GM19395 (cell line): ENCODE measurements around the gene DTNA.

Experiments
- ATAC-seq: cut with Tn5 transposase; IDR thresholded peaks from one replicate; pipeline ENCODE4 v1.9.1; 2021; ENCODE audit warnings: mild to moderate bottlenecking, moderate library complexity; ENCODE audit not compliant: unreplicated experiment

DTNA gene

DNA sequence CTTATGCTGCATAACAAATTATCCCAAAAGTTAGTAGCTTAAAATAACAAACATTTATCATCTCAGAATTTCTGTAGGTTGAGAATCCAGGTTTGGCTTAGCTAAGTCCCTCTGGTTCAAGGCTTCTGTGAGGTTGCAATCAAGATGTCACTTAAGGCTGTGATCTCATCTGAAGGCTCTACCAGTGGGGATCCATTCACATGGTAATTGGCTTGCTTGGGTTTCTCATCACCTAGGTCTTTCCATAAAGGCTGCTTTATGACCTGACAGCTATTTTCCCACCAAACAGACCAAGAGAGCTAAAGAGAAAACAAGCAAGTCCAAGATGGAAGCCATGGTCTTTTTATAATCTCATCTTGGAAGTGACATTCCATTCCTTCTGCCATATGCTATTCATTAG is 137.3 kb downstream of the DTNA start:
- ATAC-seq: no peak

DNA sequence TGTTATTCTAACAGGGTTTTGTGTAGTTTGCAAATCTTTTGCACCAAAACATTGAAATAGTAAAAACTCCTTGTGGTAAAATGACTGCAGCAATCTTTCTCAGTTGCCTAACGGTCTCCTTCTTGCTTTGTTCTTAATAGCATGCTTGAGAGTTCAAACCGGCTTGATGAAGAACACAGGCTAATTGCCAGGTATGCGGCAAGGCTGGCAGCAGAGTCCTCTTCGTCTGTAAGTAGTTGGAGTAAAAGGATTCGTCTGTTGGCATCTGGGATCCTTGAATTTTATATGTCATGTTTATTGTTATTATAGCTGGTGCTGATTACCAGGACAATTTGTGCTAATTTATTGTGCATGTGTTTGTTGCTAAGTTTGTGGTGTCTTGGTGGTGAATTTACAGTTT is 138.1 kb downstream of the DTNA start:
- ATAC-seq: no peak

DNA sequence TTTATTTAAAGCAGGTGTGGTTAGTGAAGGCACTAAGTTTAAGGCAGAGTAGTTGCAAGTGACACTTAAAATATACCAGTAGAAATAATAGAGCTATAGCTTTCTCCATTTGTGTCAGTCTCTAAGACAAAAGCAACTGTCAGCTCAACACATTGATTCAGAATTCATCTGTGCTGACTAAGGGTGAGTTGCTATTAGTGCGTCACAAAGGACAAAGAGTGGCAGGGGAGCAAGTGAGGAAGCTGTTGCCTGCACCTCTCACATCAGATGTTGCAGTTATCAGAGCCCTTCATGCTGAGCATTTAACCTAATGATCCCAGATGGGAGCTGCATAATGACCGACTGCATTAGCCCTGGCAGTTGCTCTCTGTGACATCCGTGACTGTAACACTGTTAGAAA is 138.6 kb downstream of the DTNA start:
- no peak for ATAC-seq

DNA sequence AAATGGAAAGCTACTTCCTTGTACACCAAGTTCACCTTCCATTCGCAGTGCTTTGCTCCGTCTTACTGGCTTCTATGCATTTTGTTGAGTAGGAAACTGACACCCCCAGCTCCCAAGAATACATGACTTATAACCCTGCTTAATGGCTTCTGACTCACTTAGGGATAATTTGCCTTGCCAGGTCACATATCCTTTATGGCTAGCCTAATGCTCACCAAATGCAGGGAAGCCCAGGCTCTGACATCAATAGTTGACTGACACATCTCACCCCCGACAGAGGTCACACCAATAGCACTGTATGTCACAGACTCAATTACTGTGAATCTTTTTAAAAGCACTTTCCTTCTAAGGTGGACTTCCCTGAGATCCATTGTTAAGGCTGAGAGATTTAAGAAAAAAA is 147.2 kb downstream of the DTNA start:
- ATAC-seq: no peak

DNA sequence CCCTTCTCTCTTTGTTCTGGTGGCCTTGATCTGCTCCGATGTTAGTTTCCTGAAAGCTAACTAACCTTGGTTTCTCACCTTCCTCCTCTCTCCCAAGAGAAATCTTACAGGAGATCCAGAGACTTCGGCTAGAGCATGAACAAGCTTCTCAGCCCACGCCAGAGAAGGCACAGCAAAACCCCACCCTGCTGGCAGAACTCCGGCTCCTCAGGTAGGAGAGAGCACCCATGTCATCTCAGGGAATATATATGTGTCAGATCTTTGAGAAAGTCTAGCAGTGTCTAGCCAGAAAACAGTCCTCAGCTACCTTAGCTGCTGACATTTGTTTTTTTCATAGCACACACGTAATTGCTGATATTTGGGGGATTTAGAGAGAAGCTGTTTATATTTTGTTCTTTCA is 148.1 kb downstream of the DTNA start:
- no peak for ATAC-seq

DNA sequence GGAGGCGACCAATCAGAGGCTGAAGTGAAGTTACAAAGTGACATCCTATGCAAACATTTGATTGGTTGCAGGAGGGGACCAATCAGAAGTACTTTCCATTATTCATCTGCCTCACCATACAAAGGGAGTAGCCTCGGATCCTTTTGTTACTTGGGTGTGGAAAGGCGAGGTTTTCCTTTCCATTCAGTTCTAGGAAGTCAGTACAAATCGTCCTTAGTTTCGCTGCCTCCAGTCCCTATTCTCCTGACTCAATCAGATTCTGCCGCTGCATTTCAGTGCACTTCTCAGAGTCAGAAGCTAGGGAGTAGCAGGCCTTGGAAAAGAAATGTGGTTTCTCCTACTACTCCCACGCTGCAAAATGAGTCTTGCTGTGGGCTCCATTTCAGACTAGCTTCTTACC is 149.4 kb downstream of the DTNA start:
- no peak for ATAC-seq

DNA sequence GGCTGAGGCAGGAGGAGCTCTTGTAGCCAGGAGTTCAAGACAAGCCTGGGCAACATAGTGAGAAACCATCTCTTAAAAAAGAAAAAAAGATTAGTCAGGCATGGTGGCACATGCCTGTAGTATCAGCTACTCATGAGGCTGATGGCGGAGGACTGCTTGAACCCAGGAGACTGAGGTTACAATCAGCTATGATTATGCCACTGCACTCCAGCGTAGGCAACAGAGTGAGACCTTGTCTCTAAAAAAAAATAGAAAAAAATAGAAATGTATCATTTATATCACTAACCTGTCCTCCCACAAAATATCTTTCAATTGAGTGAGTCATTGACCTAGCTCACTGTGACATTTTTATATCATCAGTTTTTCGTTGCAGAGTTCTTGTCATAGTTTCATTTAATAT is 152.5 kb downstream of the DTNA start:
- ATAC-seq: no peak

DNA sequence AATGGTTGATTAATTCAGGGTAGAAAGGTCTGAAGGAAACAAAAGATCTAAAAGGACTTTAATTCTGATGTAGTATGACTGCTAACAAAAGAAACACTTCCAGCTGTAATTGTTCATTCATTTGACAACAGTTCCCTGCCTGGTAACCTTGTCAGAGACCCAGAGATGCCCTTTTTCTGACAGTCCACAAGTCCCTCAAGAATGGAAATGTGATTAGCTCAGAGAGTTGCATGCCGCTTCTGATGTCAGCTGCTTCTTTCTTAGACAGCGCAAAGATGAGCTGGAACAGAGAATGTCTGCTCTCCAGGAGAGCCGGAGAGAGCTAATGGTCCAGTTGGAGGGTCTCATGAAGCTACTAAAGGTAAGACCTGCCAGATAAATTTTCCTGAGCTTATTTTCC is 153.6 kb downstream of the DTNA start:
- no peak for ATAC-seq

DNA sequence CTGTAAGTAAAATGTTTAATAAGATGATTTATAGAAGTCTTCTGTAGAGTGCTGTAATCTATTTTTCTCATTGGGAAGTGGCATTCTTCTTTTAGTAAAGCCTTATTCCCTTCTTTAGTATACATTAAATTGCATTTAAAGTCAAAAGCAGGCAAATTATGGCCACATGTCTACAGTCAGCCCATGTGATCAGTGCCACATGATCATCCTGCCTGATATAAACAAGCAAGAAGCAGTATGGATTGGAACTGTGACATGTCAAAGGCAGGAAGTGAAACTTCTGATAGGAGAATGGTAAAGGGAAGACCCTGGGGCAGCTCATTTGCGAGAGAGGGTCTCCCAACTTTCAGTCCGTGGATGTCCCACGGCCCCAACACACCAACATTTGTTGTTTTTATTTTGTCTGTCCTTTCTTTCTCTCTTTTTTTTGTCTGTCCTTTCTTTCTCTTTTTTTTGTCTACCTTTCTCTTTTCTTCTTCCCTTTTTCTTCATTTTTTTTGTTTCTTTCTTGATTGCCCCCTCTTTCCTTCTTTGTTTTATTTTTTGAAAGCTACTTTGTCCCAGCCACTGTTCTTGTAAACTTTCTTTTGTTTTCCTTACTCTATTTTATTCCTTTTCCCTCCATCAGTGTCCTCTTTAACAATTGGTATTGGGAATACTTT is 154.9 kb downstream of the DTNA start:
- no peak for ATAC-seq

DNA sequence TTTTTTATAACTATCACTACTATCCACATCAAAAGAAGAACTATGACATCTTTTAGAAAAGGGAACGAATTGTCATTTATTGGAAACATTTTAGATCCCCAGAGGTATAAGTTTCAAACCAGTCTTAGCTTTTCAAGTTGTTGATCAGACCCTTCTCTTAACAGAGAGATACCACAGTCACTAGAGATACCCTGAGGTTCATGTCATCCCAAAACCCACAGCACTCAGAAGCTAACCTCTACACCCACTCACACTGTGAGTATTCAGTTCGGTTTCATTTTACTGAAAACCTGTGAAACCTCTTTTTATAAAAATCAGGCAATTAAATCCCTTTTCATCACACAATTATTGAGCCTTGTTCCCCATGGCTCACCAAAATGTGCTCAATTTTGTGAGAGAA is 156.2 kb downstream of the DTNA start:
- ATAC-seq: no peak

DNA sequence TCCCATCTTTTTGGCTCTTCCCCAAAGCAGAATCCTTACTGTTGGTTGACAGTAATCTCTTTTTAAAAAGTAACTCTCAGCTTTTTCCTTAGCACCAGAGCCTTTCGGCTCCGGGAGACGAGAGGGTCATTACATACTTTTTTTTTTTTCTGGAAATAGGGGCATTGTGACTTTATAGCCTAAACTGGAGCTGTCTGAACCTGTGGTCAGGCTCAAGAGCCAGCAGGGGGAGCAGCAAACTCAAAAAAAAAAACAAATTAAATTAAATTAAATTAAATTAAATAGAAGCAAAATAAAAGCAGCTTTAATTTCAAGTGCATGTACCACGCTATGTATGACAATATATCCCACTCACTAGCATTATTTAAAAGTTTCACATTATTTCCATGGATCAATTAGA is 156.6 kb downstream of the DTNA start:
- ATAC-seq: no peak

DNA sequence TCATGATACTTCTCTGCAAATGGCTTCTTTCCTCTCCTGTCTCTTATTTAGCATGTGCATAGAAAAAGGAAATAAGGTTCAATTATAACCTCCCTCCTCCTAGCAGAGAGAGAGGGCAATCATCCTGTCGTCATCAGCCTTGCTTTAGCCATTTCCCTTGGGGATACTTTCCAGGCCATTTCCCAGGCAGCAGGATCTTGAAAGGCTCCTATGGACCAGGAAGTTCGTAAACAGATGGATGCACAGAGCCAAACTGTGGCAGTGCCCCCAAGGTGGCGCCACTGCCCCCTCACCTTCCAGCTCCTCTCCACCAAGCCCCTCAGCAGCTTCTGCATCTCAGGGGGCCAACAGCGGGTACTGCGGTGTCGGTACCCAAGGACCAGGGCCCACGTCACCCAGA is 157.4 kb downstream of the DTNA start:
- ATAC-seq: no peak

DNA sequence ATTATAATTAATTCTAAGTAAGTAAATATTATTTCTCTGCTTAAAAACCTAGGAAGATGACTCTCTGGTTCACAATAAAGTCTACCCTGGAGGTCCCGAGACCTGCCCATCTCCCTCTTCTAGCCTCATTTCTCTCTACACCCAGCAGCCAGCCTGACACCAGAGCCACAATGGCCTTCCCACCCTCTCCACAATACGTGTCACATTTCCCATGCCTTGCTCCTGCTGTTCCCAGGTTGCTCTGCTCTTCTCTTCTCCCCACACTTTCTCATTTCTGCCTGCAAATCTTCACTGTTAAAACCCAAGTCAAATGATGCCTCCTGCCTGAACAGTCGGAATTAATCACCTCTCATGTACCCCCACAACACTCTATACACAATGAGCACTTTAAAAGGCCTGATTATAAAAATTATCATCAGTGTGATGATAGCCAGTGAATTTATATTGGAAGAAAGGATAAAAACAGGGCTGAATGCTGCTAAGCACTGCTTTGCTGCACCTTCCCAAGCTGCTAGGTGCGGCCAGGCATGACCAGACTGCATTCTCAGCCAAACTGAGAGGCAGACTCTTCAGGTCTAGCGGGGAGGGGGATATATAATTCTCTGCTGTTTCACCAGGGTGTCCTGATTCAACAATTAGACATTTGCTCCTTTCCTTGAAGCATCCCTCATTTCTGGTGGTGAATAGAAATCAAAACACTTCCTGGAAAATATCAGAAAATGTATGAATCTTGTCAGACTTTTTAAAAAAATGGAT is 160.6 kb downstream of the DTNA start:
- ATAC-seq: no peak

DNA sequence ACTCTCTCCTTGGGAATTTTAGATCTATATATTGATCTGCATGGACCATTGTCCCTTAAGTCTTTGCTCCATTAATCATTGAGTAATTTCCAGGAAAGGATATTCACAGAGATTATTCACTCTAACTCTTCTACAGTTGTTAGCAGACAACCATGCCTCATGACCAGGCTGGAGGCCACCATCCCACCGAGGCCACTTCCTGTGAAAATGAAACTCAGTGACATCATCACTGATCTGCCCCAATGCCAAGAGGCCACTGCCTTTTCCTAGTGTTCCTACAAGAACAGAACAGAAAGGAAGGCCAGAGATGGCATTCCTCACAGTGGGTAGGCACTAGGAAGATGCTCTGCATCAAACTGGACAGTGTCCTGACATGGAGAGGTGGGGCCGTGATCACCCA is 161.3 kb downstream of the DTNA start:
- ATAC-seq: no peak

DNA sequence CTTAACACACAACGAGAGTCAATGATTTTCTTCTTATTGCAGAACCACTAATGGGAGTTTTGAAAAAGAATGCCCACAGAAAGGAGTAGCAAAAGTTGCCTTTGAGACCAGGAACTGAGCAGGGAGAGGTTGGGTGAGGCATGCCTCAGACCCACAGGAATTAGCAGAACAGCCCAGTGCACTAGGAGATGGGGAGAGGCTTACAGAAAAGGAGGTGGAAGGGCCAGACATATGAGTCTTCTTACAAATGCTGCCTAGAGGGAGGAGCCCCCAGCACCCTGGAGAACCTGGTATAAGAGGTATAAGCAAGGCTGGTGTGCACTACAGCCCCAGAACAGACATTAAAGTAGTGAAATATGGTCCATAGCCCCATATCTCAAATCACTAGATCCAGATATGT is 162.0 kb downstream of the DTNA start:
- ATAC-seq: no peak

DNA sequence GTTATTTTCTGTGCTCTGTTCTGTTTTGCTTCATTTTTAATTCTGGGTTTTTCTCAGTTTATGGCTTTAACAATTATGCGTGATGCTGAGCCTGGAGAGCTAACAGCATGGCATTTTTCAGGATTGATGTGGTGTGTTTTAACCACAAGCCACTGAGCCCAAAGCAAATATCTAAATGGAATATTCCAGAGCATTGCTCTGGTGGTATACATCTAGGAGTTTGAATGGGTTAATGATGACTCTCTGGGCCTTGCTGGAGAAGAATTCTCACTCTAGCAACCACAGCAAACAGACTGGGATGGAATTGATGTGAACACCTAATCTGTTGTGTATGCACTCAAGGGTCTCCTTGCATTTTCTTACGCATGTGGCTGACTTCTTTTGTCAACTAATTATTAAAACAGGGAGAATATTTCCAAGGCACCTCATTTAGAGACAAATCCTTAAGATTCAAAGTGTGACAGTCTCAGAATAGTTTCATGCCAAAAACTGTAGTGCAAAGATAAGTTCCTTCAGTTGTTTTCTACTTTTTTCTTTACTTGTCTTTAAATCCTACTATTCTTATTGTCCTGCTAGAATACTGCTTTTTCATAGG is 164.0 kb downstream of the DTNA start:
- ATAC-seq: no peak

DNA sequence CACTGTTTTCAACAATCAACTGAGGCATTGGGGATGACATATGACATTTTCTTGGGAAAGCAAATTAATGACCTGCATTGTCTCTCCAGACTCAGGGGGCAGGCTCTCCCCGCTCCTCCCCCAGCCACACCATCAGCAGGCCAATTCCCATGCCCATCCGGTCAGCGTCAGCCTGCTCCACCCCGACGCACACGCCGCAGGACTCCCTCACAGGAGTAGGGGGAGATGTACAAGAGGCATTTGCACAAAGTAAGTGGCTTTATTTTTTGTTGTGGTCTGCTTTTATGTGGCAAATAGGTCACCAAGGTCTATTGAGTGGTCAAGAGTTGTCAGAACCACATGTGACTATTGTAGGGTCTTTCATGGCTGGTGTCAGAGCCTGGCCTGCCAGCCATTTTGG is 165.1 kb downstream of the DTNA start:
- no peak for ATAC-seq

DNA sequence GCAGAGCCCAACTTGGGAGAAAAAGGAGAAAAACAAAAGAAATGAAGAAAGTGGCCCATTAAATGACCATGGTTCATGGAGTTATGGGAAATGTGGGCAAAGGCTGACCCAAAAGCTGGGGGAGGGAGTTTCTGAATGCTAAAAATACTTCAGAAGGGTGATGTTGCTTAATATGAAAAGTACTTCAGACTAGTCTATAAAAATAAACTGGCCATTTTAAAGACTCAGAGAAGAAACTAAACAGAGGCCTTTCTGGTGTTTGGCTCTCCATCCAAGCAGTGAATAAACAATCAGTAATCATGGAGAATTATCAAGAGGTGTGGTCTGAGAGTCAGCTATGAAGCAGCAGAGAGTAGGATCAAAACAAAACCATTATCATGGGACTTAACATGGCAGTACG is 170.3 kb downstream of the DTNA start:
- no peak for ATAC-seq

DNA sequence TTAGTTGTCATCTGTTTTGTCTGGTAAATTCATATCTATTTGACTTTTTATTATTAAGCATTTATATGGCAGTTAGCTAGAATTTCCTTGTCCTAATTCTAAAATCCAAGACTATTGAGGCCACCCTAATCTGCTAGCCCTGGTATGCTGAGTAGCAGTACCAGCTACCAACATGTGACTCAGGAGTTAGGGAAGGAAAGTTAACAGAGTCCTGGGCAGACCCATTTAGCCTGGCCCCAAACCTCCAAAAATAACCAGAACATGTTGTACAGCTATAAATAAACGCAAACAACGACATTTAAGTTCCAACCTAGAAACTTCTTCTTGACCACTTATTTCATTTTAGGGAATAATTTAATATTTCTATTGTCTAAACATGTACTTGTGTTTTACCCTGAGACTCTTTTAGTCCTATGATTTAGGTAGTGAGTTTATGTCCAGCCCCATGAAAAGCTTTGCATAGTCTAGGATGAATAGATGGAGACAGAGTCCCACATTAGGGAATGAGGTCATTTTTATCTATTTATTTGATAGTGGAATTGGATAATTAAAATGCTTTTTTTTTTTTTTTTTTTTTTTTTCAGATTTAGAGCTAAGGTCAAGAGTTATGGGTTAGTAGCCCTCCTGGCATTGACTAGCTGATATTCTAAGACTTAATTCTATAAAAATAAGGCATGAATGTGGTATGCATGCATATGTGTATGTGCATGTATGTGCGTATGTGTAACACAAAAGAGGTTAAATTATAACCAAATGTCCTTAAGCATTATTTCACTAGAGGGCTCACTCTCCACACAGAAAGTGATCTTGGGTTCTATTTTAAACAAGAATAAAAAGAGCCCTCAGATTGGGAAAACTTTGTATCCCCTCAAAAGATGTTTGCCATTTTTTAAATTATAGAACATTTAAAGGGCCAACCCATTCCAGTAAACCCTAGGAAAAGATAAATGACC is 171.1 kb downstream of the DTNA start:
- ATAC-seq: no peak

DNA sequence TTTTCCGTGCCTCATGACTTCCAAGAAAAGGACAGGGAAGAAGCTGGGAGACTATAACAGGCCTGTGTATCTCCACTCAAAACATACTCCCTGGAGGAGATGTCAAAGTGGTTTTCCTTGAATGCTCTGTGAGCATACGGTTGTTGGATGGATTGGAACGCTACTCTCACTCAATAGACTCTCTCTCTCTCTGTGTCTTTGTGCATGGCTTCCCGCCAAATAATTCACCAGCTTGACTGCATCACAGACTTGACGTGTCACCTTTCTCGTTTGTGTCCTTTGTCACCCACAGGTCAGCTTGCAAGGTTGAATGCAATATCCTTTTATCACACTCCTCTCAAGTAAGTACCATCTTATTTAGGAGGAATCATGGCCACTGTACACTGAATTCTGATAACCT is 174.3 kb downstream of the DTNA start:
- no peak for ATAC-seq

DNA sequence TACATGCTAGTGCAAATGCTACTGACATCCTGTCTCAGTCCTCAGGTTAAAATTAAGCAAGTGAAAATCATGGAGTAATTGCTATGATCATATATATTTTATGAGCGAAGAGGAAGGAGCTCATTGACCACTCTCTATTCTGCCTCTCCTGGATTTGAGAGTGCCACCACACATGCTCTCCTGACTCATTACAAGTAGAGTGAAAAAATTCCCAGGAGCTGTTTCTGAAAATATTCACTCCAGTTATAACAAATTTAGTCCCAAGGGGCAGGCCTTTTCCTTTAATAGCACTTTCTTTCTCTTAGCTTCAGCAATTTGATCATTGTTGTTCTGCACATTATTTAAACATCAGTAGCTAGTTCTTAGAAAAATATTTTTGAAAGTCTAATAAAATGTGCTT is 176.1 kb downstream of the DTNA start:
- no peak for ATAC-seq
